ENCODE data around the gene TRIM6. TPM values are rescaled to one million over a fixed set of nuclear protein-coding genes. Genes with fewer than 3 reads are reported as not detected.
"Not testable (repeated sequence)": the region's sequence is repeated elsewhere in the genome, so short reads cannot be mapped to it uniquely, and the experiment has no call there.

The TRIM6 gene
- total RNA-seq, 2 donors from 2014 or later: 1.3 TPM

- no peak overlapping the region for H3K4me3 ChIP-seq
Measured at GRCh38 chr11:5577101-5577500, 19.3 kb upstream of the TRIM6 start.

DNA sequence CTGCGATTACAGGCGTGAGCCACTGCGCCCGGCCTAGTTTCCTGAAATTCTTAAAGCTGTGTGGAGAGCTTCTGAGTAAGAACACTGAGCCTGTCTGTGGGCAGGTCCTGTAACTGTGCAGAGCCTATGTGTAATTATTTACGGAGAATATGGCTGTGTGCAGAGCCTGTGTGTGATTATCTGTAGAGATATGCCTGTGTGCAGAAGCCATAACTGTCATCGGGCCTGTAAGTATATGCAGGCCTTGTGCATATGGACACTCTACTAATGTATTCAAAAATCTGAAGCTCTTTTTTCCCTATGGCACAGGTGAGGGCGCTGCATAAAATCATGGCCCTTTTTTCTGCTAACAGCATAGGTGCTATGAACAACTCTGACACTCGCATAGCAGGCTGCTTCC lies 15.9 kb upstream of the TRIM6 start, which contains the start of gene OR52B6:
Gene OR52B6, plus strand, starts transcription at position 301 of the 400 bp plus-strand sequence. Its CDS starts 0 bp downstream, at position 301.
- Histone ChIP-seq H3K4me1 (no peaks in the 10 kb centered on the region), H3K27me3 (no peaks in the 10 kb centered on the region), H3K4me3 (no peak within 1 kb of the TSS), H3K9me3 (no peaks in the 10 kb centered on the region), H3K36me3 (no peaks in the 10 kb centered on the region), H3K27ac (no peak within 1 kb of the TSS)
- no peak for DNase-seq (ENCODE audit: low spot score)
- TF ChIP-seq, protein P1, sequence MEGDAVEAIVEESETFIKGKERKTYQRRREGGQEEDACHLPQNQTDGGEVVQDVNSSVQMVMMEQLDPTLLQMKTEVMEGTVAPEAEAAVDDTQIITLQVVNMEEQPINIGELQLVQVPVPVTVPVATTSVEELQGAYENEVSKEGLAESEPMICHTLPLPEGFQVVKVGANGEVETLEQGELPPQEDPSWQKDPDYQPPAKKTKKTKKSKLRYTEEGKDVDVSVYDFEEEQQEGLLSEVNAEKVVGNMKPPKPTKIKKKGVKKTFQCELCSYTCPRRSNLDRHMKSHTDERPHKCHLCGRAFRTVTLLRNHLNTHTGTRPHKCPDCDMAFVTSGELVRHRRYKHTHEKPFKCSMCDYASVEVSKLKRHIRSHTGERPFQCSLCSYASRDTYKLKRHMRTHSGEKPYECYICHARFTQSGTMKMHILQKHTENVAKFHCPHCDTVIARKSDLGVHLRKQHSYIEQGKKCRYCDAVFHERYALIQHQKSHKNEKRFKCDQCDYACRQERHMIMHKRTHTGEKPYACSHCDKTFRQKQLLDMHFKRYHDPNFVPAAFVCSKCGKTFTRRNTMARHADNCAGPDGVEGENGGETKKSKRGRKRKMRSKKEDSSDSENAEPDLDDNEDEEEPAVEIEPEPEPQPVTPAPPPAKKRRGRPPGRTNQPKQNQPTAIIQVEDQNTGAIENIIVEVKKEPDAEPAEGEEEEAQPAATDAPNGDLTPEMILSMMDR (IDR thresholded peaks at IDR 0.05): no peak

More at GRCh38 chr11:5577101-5577500, 19.3 kb upstream of the TRIM6 start:
- TF ChIP-seq, protein P1 (IDR thresholded peaks at IDR 0.05): no peak
- H3K4me1 ChIP-seq: no peaks in the 10 kb centered on the region
- H3K9me3 ChIP-seq: no peaks in the 10 kb centered on the region
- H3K27me3 ChIP-seq: no peaks in the 10 kb centered on the region
- no peak overlapping the region for H3K27ac ChIP-seq
- DNase-seq (ENCODE audit: low spot score): no peak
- H3K36me3 ChIP-seq: no peaks in the 10 kb centered on the region

- H3K27ac ChIP-seq: no peak overlapping the region
- no peak for DNase-seq (ENCODE audit: low spot score)
- no peak overlapping the region for H3K4me3 ChIP-seq
- H3K9me3 ChIP-seq: no peaks in the 10 kb centered on the region
- H3K27me3 ChIP-seq: no peaks in the 10 kb centered on the region
- H3K36me3 ChIP-seq: no peaks in the 10 kb centered on the region
- no peaks in the 10 kb centered on the region for H3K4me1 ChIP-seq
- TF ChIP-seq, protein P1 (IDR thresholded peaks at IDR 0.05): no peak
Measured at GRCh38 chr11:5581014-5581413, 15.4 kb upstream of the TRIM6 start.

DNA sequence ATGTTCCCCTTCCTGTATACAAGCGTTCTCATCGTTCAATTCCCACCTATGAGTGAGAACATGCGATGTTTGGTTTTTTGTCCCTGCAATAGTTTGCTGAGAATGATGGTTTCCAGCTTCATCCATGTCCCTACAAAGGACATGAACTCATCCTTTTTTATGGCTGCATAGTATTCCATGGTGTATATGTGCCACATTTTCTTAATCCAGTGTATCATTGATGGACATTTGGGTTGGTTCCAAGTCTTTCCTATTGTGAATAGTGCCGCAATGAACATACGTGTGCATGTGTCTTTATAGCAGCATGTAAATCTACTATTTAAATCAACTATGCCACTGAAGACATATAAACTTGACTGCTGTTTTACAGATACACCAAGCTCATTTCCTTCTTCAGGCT lies 12.0 kb upstream of the TRIM6 start:
- H3K9me3 ChIP-seq; H3K4me1 ChIP-seq; H3K27ac ChIP-seq; H3K27me3 ChIP-seq; H3K36me3 ChIP-seq; H3K4me3 ChIP-seq; DNase-seq (ENCODE audit: low spot score): not testable (repeated sequence)

DNA sequence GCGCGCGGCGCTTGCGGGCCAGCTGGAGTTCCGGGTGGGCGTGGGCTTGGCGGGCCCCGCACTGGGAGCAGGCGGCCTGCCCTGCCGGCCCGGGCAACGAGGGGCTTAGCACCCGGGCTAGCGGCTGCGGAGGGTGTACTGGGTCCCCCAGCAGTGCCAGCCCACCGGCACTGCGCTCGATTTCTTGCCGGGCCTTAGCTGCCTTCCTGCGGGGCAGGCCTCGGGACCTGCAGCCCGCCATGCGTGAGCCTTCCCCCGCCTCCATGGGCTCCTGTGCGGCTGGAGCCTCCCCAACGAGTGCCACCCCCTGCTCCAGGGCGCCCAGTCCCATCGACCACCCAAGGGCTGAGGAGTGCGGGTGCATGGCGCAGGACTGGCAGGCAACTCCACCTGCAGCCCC lies 6.5 kb upstream of the TRIM6 start:
- H3K4me3 ChIP-seq; H3K27me3 ChIP-seq; H3K9me3 ChIP-seq; H3K36me3 ChIP-seq; DNase-seq (ENCODE audit: low spot score); H3K27ac ChIP-seq; H3K4me1 ChIP-seq: not testable (repeated sequence)

DNA sequence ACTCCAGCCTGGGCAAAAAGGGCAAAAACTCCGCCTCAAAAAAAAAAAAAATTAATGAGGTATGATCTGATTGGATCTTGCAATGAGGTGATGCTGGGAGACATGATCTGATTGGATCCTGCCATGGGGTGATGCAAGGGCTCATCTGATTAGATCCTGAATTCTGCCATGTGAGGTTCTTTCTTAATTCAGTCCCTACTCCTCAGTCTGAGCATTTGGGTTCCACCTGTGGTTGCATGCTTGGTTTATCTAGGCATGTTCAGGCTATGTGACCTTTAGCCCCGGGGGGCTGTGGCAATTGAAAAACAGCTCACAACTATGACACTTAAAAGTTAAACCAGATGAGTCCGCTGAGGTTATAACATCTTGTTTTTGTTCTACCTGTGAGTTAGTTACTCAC lies 4.8 kb upstream of the TRIM6 start:
- Histone ChIP-seq H3K27ac (no peak overlapping the region), H3K4me3 (no peak overlapping the region), H3K9me3 (no peaks in the 10 kb centered on the region), H3K4me1 (peaks cover 0 to 5% of the 10 kb centered on the region in 2 donors), H3K27me3 (no peaks in the 10 kb centered on the region), H3K36me3 (no peaks in the 10 kb centered on the region)
- TF ChIP-seq, protein P1 (IDR thresholded peaks at IDR 0.05): no peak
- DNase-seq (ENCODE audit: low spot score): no peak

GRCh38 chr11:5592615-5593014 lies 3.8 kb upstream of the TRIM6 start:
- TF ChIP-seq, protein P1 (IDR thresholded peaks at IDR 0.05): no peak
- no peaks in the 10 kb centered on the region for H3K36me3 ChIP-seq
- no peak for DNase-seq (ENCODE audit: low spot score)
- H3K9me3 ChIP-seq: no peaks in the 10 kb centered on the region
- no peaks in the 10 kb centered on the region for H3K27me3 ChIP-seq
- H3K27ac ChIP-seq: no peak overlapping the region
- H3K4me1 ChIP-seq: peaks cover 0 to 15% of the 10 kb centered on the region in 2 donors
- H3K4me3 ChIP-seq: no peak overlapping the region
